Suprapubic skin (tissue), 3 donors: ENCODE data around the gene MGAT5.

Source experiments
- POLR2A ChIP-seq, 2 donors: fragments of 450-650 bp; IDR thresholded peaks; one replicate each; pipeline ENCODE4 v1.6.1; 2017; ENCODE audit warnings: antibody characterized with exemption in 2 of 2, mild to moderate bottlenecking in 2 of 2, moderate library complexity in 2 of 2
- TF ChIP-seq, protein P1 (sequence below), 2 donors: fragments of 200-600 bp in 1 of 2; fragments of 450-650 bp in 1 of 2; sonication (generic) in 1 of 2; IDR thresholded peaks; one replicate each; pipeline ENCODE4 v1.5.1; 2016 to 2019; ENCODE audit warnings: antibody characterized with exemption in 2 of 2, mild to moderate bottlenecking in 1 of 2, moderate library complexity in 1 of 2

DNA sequence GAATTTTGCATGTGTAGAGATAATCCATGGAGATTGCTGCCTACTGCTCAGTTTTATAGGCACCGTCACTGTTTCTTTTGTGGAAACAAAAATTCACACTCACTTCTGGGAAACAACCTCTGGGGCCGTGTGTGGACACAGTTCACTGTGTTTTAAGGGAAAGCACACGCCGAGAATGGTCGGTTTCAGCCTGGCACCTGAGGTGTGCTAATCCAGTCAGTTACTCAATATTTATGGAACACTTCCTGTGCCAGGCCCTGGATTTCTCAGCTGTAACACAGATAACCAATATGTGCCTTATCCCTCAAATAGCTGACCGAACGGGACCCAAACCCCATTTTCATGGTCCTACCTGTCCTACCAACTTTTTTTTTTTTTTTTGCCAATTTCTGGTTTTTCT is 179.6 kb downstream of the MGAT5 start:
- no peak for TF ChIP-seq POLR2A (IDR thresholded peaks at IDR 0.05)
- TF ChIP-seq, protein P1, sequence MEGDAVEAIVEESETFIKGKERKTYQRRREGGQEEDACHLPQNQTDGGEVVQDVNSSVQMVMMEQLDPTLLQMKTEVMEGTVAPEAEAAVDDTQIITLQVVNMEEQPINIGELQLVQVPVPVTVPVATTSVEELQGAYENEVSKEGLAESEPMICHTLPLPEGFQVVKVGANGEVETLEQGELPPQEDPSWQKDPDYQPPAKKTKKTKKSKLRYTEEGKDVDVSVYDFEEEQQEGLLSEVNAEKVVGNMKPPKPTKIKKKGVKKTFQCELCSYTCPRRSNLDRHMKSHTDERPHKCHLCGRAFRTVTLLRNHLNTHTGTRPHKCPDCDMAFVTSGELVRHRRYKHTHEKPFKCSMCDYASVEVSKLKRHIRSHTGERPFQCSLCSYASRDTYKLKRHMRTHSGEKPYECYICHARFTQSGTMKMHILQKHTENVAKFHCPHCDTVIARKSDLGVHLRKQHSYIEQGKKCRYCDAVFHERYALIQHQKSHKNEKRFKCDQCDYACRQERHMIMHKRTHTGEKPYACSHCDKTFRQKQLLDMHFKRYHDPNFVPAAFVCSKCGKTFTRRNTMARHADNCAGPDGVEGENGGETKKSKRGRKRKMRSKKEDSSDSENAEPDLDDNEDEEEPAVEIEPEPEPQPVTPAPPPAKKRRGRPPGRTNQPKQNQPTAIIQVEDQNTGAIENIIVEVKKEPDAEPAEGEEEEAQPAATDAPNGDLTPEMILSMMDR (IDR thresholded peaks at IDR 0.05) = no peak
